ENCODE results near the gene MTA2. TPM values are rescaled to one million over a fixed set of nuclear protein-coding genes. Genes with fewer than 3 reads are reported as not detected.

MTA2 gene
- total RNA-seq, 2 donors from 2014 or later: 26.2 to 29.3 TPM

DNA sequence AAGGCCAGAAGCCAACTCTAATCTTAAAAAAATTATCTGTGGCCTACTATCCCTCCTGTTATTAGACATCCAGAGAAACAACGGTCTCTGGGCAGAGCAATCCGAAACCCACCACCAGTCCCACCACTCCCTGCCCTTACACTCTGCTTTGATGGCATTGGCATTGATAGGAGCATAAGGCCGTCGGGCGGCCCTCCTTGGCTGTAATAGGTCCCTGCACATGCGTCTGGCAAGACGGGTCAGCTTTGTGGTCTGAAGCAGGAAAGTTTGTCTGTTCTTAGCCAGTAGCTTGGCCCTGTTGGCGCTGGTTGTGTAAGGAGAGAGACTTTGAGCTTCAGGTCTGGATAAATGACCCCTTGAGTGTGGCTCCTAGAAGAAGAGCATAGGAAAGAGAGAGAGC, 6.5 kb downstream of the MTA2 start:
- 78 to 86% methylated on average over 8 of the region's 8 CpGs for WGBS, 2 donors
- intact Hi-C loops (cut with DNase I): no loop called here
- no peak overlapping the region for H3K4me3 ChIP-seq
- ATAC-seq: no peak
- H3K27me3 ChIP-seq: no peaks in the 10 kb centered on the region
- no peak for TF ChIP-seq POLR2A (IDR thresholded peaks at IDR 0.05)
- peaks cover 7 to 21% of the 10 kb centered on the region in 2 donors for H3K36me3 ChIP-seq (replicated peaks in 1 of 2; ENCODE audit: insufficient read depth in 1 of 2, low read depth in 2 of 2)
- no peaks in the 10 kb centered on the region for H3K9me3 ChIP-seq
- no peak for DNase-seq
- H3K4me1 ChIP-seq: peaks cover 35% of the 10 kb centered on the region
- no peak overlapping the region for H3K27ac ChIP-seq

DNA sequence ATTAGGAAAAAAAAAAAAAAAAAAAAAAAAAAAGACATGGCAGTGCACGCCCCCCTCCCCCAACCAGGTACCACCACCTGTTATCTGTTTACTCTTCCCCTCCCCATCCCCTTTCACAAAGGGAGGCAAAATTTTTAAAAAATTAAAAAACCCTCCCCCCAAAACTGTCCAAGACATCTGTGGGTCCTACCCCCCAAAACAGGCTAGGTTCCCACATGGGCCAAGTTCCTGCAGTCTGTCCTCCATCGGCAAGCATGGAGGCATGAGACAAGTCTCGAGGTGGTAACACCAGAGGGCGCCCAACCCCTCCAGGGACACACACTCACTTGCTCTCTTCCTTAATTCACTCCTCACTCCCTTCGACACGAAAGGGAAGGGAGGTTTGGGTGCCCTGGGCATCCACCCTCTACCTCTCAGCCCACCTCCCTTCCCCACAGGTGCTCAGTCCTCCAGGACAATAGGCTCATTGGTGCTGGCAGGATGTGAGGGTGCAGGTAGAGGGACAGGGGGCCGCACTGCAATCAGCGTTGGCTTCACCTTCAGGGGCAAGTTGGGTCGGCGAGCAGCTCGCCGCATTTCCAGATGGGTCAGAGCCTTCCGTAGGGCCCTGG, 8.1 kb downstream of the MTA2 start:
- DNase-seq: peak; percentile 74 to 86 (median 82)
- no peaks in the 10 kb centered on the region for H3K9me3 ChIP-seq
- TF ChIP-seq, protein P1, sequence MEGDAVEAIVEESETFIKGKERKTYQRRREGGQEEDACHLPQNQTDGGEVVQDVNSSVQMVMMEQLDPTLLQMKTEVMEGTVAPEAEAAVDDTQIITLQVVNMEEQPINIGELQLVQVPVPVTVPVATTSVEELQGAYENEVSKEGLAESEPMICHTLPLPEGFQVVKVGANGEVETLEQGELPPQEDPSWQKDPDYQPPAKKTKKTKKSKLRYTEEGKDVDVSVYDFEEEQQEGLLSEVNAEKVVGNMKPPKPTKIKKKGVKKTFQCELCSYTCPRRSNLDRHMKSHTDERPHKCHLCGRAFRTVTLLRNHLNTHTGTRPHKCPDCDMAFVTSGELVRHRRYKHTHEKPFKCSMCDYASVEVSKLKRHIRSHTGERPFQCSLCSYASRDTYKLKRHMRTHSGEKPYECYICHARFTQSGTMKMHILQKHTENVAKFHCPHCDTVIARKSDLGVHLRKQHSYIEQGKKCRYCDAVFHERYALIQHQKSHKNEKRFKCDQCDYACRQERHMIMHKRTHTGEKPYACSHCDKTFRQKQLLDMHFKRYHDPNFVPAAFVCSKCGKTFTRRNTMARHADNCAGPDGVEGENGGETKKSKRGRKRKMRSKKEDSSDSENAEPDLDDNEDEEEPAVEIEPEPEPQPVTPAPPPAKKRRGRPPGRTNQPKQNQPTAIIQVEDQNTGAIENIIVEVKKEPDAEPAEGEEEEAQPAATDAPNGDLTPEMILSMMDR (IDR thresholded peaks at IDR 0.05): peak in 6 of 7 experiments; percentile 33 to 62 (median 55)
- TF ChIP-seq POLR2A (IDR thresholded peaks at IDR 0.05): no peak
- intact Hi-C loops (cut with DNase I): no loop called here
- H3K4me3 ChIP-seq: no peak overlapping the region
- peaks cover 7 to 21% of the 10 kb centered on the region in 2 donors for H3K36me3 ChIP-seq (replicated peaks in 1 of 2; ENCODE audit: insufficient read depth in 1 of 2, low read depth in 2 of 2)
- H3K27ac ChIP-seq: no peak overlapping the region
- 59 to 65% methylated on average over 13 of the region's 13 CpGs for WGBS, 2 donors
- no peak for ATAC-seq
- H3K27me3 ChIP-seq: no peaks in the 10 kb centered on the region
- peaks cover 27% of the 10 kb centered on the region for H3K4me1 ChIP-seq

DNA sequence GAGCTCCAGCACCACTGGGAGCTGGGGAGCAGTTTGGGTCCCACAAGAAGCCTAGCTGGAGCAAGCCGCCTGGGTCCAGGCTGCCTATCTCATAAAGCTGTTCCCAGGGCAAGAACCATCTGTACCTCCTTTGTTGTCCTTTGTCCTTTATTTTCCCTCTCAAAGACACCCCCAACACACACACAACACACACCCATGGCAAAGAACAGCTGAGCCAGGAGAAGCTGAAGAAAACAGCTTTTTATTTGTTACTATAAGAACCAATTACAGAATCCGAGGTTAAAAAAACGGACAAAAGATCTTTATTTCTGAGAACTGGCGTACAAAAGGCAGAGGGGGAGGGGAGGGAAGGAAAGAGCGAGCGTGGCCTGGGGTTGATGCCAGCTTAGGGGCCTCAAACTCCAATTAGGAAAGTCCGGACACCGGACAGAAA, 8.7 kb downstream of the MTA2 start:
- ATAC-seq (no peak), DNase-seq (no peak)
- 60 to 61% methylated on average over 8 of the region's 8 CpGs for WGBS, 2 donors
- Histone ChIP-seq H3K4me1 (peaks cover 31% of the 10 kb centered on the region), H3K36me3 (replicated peaks in 1 of 2; ENCODE audit: insufficient read depth in 1 of 2, low read depth in 2 of 2) (peaks cover 8 to 19% of the 10 kb centered on the region in 2 donors), H3K27ac (peak overlapping the region in 2 of 4 donors; percentile 78 to 90), H3K27me3 (no peaks in the 10 kb centered on the region), H3K4me3 (no peak overlapping the region), H3K9me3 (no peaks in the 10 kb centered on the region)
- TF ChIP-seq, protein P1 (IDR thresholded peaks at IDR 0.05): no peak
- TF ChIP-seq POLR2A (IDR thresholded peaks at IDR 0.05): no peak
- intact Hi-C loops (cut with DNase I): no loop called here

DNA sequence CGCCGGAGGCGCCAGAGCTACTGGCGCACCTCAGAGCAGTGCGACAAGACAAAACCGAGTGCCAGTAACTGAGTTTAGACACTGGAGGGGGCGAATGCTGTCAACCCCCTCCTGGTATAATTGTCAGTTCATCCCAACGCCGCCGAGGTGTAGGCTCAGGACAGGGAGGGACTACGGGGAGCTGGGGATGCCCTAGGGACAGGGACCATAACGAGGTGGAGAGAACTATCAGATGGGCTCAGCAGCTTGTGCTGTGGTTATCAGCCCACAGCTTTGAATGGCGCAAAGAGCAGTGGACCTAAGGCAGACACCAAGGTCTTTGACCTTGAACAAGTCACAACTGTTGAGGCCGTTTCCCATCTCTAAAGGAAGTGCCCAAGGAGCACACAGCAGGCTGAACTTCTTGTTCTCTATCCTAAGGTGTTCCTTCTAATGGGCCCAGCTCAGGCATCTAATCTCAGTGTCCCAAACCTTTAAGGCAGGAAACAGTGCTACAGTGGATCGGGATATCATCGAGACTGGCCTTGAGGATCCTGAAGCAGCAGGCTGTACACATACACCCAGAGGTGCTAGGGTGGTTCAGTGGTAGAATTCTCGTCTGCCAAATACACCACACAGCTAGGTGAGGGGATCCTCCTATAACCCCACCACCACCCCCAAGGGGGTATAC, 9.4 kb downstream of the MTA2 start:
- Histone ChIP-seq H3K4me3 (no peak overlapping the region), H3K4me1 (peaks cover 39% of the 10 kb centered on the region), H3K27ac (peak overlapping the region; percentile 78 to 95 (median 88)), H3K36me3 (replicated peaks in 1 of 2; ENCODE audit: insufficient read depth in 1 of 2, low read depth in 2 of 2) (peaks cover 15 to 18% of the 10 kb centered on the region in 2 donors), H3K27me3 (no peaks in the 10 kb centered on the region), H3K9me3 (no peaks in the 10 kb centered on the region)
- no peak for TF ChIP-seq POLR2A (IDR thresholded peaks at IDR 0.05)
- TF ChIP-seq, protein P1 (IDR thresholded peaks at IDR 0.05): no peak
- DNase-seq (no peak), ATAC-seq (no peak)
- intact Hi-C loops (cut with DNase I): no loop called here
- WGBS, 2 donors: 4 to 6% methylated on average over 6 to 17 of the region's 17 CpGs

DNA sequence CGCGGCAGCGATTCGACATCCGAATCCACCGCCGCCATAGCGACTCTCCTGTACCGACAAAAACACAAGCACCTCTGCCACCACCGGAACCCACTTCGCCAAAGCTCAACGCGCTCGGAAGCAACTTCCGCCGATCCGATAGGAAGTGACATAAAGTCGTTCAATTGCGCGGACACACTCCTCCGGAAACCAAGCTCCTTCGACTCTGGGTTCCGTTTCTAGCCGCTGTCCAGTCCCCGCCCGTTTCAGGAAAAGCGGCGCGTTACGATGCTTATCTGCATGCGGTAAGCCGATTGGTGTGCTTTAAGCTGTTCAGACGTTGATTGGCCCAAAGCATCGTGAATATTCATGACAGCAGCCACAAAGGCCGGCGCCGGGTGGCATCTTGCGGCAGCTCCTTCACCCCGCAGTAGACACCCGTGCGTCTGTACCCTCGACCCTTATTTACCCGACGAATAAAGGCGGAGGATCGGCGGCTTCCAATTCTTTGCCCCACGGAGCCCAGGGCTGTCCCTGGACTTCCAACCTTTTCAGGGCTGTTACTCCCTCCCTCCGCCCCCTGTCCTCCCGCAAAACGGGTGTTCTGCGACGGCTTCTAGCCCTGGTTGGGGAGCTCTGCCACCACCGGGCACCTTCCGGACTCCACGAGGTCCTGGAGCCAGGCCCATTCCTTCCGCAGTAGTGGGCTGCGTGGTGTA, 10.1 kb downstream of the MTA2 start, which contains the start of gene TUT1:
Gene TUT1 (minus strand): TSS at position 76 of the 698 bp plus-strand sequence. CDS start 38 bp downstream, at position 38.
- DNase-seq: peak; percentile 97 to 99 (median 97)
- Histone ChIP-seq H3K9me3 (no peaks in the 10 kb centered on the region), H3K27ac (peak within 1 kb of the TSS; percentile 78 to 95 (median 88)), H3K27me3 (no peaks in the 10 kb centered on the region), H3K36me3 (replicated peaks in 1 of 2; ENCODE audit: insufficient read depth in 1 of 2, low read depth in 2 of 2) (peaks cover 15 to 16% of the 10 kb centered on the region in 2 donors), H3K4me3 (peak within 1 kb of the TSS; percentile 84 to 88), H3K4me1 (peaks cover 40% of the 10 kb centered on the region)
- intact Hi-C loops (cut with DNase I): no loop called here
- ATAC-seq: peak; percentile 96
- 0 to 1% methylated on average over 32 to 58 of the region's 58 CpGs for WGBS, 2 donors
- peak; percentile 82 to 96 (median 95) for TF ChIP-seq POLR2A (IDR thresholded peaks at IDR 0.05)
- TF ChIP-seq, protein P1 (IDR thresholded peaks at IDR 0.05): peak in 3 of 7 experiments; percentile 6 to 17 (median 11)

Measured in body of pancreas (tissue), 4 donors.